IMR-90 (cell line): ENCODE results near the gene CYSLTR2. TPM values are rescaled to one million over a fixed set of nuclear protein-coding genes. Genes with fewer than 3 reads are reported as not detected.

ENCODE experiments used
- ATAC-seq: fragments of 200-7000 bp; cut with Tn5 transposase; 2 replicates; pipeline ENCODE4 v1.9.1; 2020; ENCODE audit warnings: low read depth, mild to moderate bottlenecking, moderate library complexity
- BruUV-seq: library from RNA; stranded (reverse); fragments of 400-500 nt; replicated peaks from 2 replicates; lab custom pipeline; 2021; lab: Mats Ljungman, UMichigan
- CTCF ChIA-PET: fragments of 300-600 bp; formaldehyde crosslinking; extraction: SDS; loops from one replicate; lab custom pipeline; 2021; ENCODE audit warnings: antibody characterized with exemption; lab: Yijun Ruan, JAX
- POLR2A ChIA-PET: fragments of 300-600 bp; sonication (Branson Sonifier 250); formaldehyde crosslinking; loops from one replicate; lab custom pipeline; 2022; ENCODE audit warnings: antibody characterized with exemption; ENCODE audit not compliant: unreplicated experiment; lab: Charles Lee
- DNase-seq: peaks from one replicate; pipeline ENCODE4 v3.0.0; 2013
- H2AFZ ChIP-seq: replicated peaks from 2 replicates; pipeline ENCODE3; 2013; ENCODE audit warnings: low read length, mild to moderate bottlenecking; ENCODE audit not compliant: poor library complexity
- H2AK5ac ChIP-seq: 2 replicates; pipeline ENCODE4 v1.6.1; 2013; ENCODE audit warnings: low read depth, low read length, inconsistent platforms
- H2AK9ac ChIP-seq: replicated peaks from 2 replicates; pipeline ENCODE3; 2013; ENCODE audit warnings: mild to moderate bottlenecking, low read depth, low read length, moderate library complexity; ENCODE audit not compliant: poor library complexity
- H2BK120ac ChIP-seq: 2 replicates; pipeline ENCODE4 v1.6.1; 2013; ENCODE audit warnings: low read depth, low read length, inconsistent platforms
- H2BK15ac ChIP-seq: 3 replicates; pipeline ENCODE4 v1.6.1; 2013; ENCODE audit warnings: low read depth, low read length, inconsistent platforms
- H2BK20ac ChIP-seq: 2 replicates; pipeline ENCODE4 v1.6.1; 2013; ENCODE audit warnings: low read depth, mild to moderate bottlenecking, inconsistent platforms, low read length, moderate library complexity
- H2BK5ac ChIP-seq: 2 replicates; pipeline ENCODE4 v1.6.1; 2013; ENCODE audit warnings: mild to moderate bottlenecking, low read depth, low read length, inconsistent platforms; ENCODE audit not compliant: poor library complexity, severe bottlenecking
- H3K14ac ChIP-seq: replicated peaks from 2 replicates; pipeline ENCODE4 v1.6.1; 2013; ENCODE audit warnings: low read depth, low read length, inconsistent platforms
- H3K18ac ChIP-seq: 2 replicates; pipeline ENCODE4 v1.6.1; 2013; ENCODE audit warnings: low read depth, low read length, control low read depth
- H3K23ac ChIP-seq: 2 replicates; pipeline ENCODE4 v1.6.1; 2013; ENCODE audit warnings: low read depth, low read length, inconsistent platforms
- H3K27ac ChIP-seq: 2 replicates; pipeline ENCODE4 v1.5.1; 2013; ENCODE audit warnings: mild to moderate bottlenecking, control low read depth, low read length; ENCODE audit not compliant: insufficient read depth
- H3K27me3 ChIP-seq: 2 replicates; pipeline ENCODE4 v1.6.1; 2013; ENCODE audit warnings: low read length; ENCODE audit not compliant: control insufficient read depth, insufficient read depth
- H3K36me3 ChIP-seq: 2 replicates; pipeline ENCODE4 v1.6.1; 2013; ENCODE audit warnings: low read length, mixed read lengths; ENCODE audit not compliant: control insufficient read depth, insufficient read depth
- H3K4ac ChIP-seq: 2 replicates; pipeline ENCODE4 v1.6.1; 2013; ENCODE audit warnings: low read depth, low read length, inconsistent platforms
- H3K4me1 ChIP-seq: 2 replicates; pipeline ENCODE4 v1.6.1; 2013; ENCODE audit warnings: low read length, mixed read lengths; ENCODE audit not compliant: control insufficient read depth, insufficient read depth
- H3K4me2 ChIP-seq: 2 replicates; pipeline ENCODE4 v1.6.1; 2013; ENCODE audit warnings: low read depth, mild to moderate bottlenecking, control low read depth, low read length, moderate library complexity
- H3K4me3 ChIP-seq: 2 replicates; pipeline ENCODE4 v1.5.1; 2013; ENCODE audit warnings: low read depth, mild to moderate bottlenecking, control low read depth, low read length, moderate library complexity; ENCODE audit not compliant: insufficient read depth
- H3K56ac ChIP-seq: 2 replicates; pipeline ENCODE4 v1.6.1; 2013; ENCODE audit warnings: low read length, inconsistent platforms; ENCODE audit not compliant: insufficient read depth; ENCODE audit errors: extremely low read depth
- H3K79me1 ChIP-seq, 2 experiments: 2 replicates each; pipeline ENCODE4 v1.6.1; 2013; ENCODE audit warnings: low read length in 2 of 2, inconsistent platforms in 1 of 2, low read depth in 1 of 2
- H3K9ac ChIP-seq: 2 replicates; pipeline ENCODE4 v1.6.1; 2013; ENCODE audit warnings: low read depth, low read length, control low read depth
- H3K9me1 ChIP-seq: 2 replicates; pipeline ENCODE4 v1.6.1; 2013; ENCODE audit warnings: low read length, inconsistent platforms; ENCODE audit not compliant: insufficient read depth
- H3K9me3 ChIP-seq: 2 replicates; pipeline ENCODE4 v1.6.1; 2013; ENCODE audit warnings: low read length; ENCODE audit not compliant: control insufficient read depth, insufficient read depth
- H4K20me1 ChIP-seq: 2 replicates; pipeline ENCODE4 v1.6.1; 2013; ENCODE audit warnings: low read length, inconsistent platforms; ENCODE audit not compliant: insufficient read depth
- H4K5ac ChIP-seq: 2 replicates; pipeline ENCODE4 v1.6.1; 2013; ENCODE audit warnings: mild to moderate bottlenecking, low read depth, low read length, control low read depth
- H4K8ac ChIP-seq, 2 experiments: 2 replicates each; pipeline ENCODE4 v1.6.1; 2013; ENCODE audit warnings: low read depth in 2 of 2, low read length in 2 of 2, control low read depth in 1 of 2, inconsistent platforms in 1 of 2
- H4K91ac ChIP-seq: 2 replicates; pipeline ENCODE4 v1.6.1; 2013; ENCODE audit warnings: low read depth, low read length, inconsistent platforms; ENCODE audit not compliant: insufficient read depth
- CEBPB ChIP-seq: IDR thresholded peaks from 2 replicates; pipeline ENCODE4 v1.6.1; 2012; ENCODE audit warnings: low read depth, low read length, improper control_type of control experiment
- MAFK ChIP-seq: IDR thresholded peaks from 2 replicates; pipeline ENCODE4 v1.6.1; 2012; ENCODE audit warnings: low read depth, low read length, improper control_type of control experiment
- MAZ ChIP-seq: IDR thresholded peaks from 2 replicates; pipeline ENCODE4 v1.6.1; 2012; ENCODE audit warnings: low read depth, mild to moderate bottlenecking, low read length, improper control_type of control experiment, moderate library complexity, borderline replicate concordance
- MXI1 ChIP-seq: IDR thresholded peaks from 2 replicates; pipeline ENCODE4 v1.6.1; 2012; ENCODE audit warnings: low read depth, mild to moderate bottlenecking, low read length, moderate library complexity, borderline replicate concordance
- POLR2A ChIP-seq: IDR thresholded peaks from 2 replicates; pipeline ENCODE4 v1.6.1; 2012; ENCODE audit warnings: mild to moderate bottlenecking, low read depth, low read length
- RCOR1 ChIP-seq: IDR thresholded peaks from 2 replicates; pipeline ENCODE4 v1.6.1; 2012; ENCODE audit warnings: mild to moderate bottlenecking, low read length, improper control_type of control experiment; ENCODE audit not compliant: insufficient replicate concordance
- USF2 ChIP-seq: fragments of 150-350 bp; IDR thresholded peaks from 2 replicates; pipeline ENCODE4 v1.6.1; 2017; ENCODE audit warnings: mild to moderate bottlenecking, antibody characterized with exemption, low read length, low read depth
- WGBS, 2 experiments: methylation state at CpG; one replicate each; pipeline versions ENCODE4 v1.1.5 to v1.1.7; 2013; ENCODE audit warnings: missing lambda C conversion rate in 2 of 2; ENCODE audit not compliant: insufficient read length in 1 of 2; ENCODE audit errors: extremely low coverage in 2 of 2; 5-methylcytosine and 5-hydroxymethylcytosine counted together
- dilution Hi-C: fragments of 300-500 bp; cut with HindIII; formaldehyde crosslinking; loops from one replicate; pipeline ENCODE4 v1.14.3; 2018; ENCODE audit warnings: low sequenced_read_pairs; ENCODE audit not compliant: unreplicated experiment
- in situ Hi-C: fragments of 300-500 bp; cut with MboI; formaldehyde crosslinking; loops from 3 replicates; pipeline ENCODE4 v1.14.3; 2019; ENCODE audit warnings: low sequenced_read_pairs, inconsistent platforms, mixed read lengths
- intact Hi-C: fragments of 100-400 bp; cut with micrococcal nuclease; formaldehyde crosslinking; loops from 2 replicates; pipeline ENCODE4 v1.10.0; 2022
- polyA plus RNA-seq, 3 experiments: library from polyadenylated mRNA; depleted of rRNA; stranded (reverse); fragments of >200 nt; gene quantifications; 2 replicates each; pipeline ENCODE4 v1.2.3, GENCODE V29; 2012; ENCODE audit warnings: low replicate concordance in 1 of 3
- total RNA-seq: library from RNA; depleted of rRNA; stranded (reverse); fragments of >200 nt; gene quantifications from 2 replicates; pipeline ENCODE4 v1.2.3, GENCODE V29; 2012
- TF ChIP-seq, protein P1 (sequence below): fragments of 150-350 bp; IDR thresholded peaks from 2 replicates; pipeline ENCODE4 v1.6.1; 2016; ENCODE audit warnings: low read depth, mild to moderate bottlenecking, low read length, moderate library complexity, borderline replicate concordance

CYSLTR2 gene
- total and polyA plus RNA-seq, 2 of the 4 experiments (the other 2 are of a cell fraction), result not detected

GRCh38 chr13:48633700-48634099 lies 20.0 kb upstream of the CYSLTR2 start:
- Histone ChIP-seq H2BK5ac (no peak overlapping the region), H3K9me3 (peaks cover 4% of the 10 kb centered on the region), H4K5ac (no peak overlapping the region), H3K27ac (no peak overlapping the region), H2AFZ (no peak overlapping the region), H3K9ac (no peak overlapping the region), H3K14ac (no peak overlapping the region), H3K4me2 (no peak overlapping the region), H2BK20ac (no peak overlapping the region), H3K18ac (no peak overlapping the region), H3K23ac (no peak overlapping the region), H3K9me1 (no peaks in the 10 kb centered on the region; the same call in 1 of the 2 replicates), H3K4me1 (no peaks in the 10 kb centered on the region), H2AK5ac (no peak overlapping the region), H2BK15ac (no peak overlapping the region), H4K91ac (no peak overlapping the region), H3K27me3 (no peaks in the 10 kb centered on the region), H3K79me1 (no peaks in the 10 kb centered on the region), H3K4me3 (no peak overlapping the region), H4K20me1 (no peaks in the 10 kb centered on the region), H2BK120ac (no peak overlapping the region), H4K8ac (no peak overlapping the region), H3K36me3 (no peaks in the 10 kb centered on the region), H2AK9ac (no peak overlapping the region), H3K4ac (no peak overlapping the region), H3K56ac (no peak overlapping the region)
- CTCF ChIA-PET, result no interaction called here
- TF ChIP-seq, protein P1, sequence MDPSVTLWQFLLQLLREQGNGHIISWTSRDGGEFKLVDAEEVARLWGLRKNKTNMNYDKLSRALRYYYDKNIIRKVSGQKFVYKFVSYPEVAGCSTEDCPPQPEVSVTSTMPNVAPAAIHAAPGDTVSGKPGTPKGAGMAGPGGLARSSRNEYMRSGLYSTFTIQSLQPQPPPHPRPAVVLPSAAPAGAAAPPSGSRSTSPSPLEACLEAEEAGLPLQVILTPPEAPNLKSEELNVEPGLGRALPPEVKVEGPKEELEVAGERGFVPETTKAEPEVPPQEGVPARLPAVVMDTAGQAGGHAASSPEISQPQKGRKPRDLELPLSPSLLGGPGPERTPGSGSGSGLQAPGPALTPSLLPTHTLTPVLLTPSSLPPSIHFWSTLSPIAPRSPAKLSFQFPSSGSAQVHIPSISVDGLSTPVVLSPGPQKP, result no peak
- TF ChIP-seq MAFK (no peak), MXI1 (no peak), CEBPB (no peak), MAZ (no peak), USF2 (no peak), POLR2A (no peak), RCOR1 (no peak)
- DNase-seq, result no peak
- no peak for ATAC-seq
- intact Hi-C loops, result no loop called here
- WGBS, 2 experiments, result no CpG with 5 or more reads among the region's 3 CpGs
- no TSS peak for BruUV-seq
- in situ Hi-C loops, result no loop called here
- POLR2A ChIA-PET, result no interaction called here
- dilution Hi-C loops, result no loop called here
